BE2C (cell line): ENCODE data around the gene MRPL19.
"Not testable (repeated sequence)": the region's sequence is repeated elsewhere in the genome, so short reads cannot be mapped to it uniquely, and the experiment has no call there.

ENCODE experiments used
- DNase-seq: peaks from one replicate; pipeline ENCODE4 v3.0.0-alpha.2; 2020
- H3K27me3 ChIP-seq: fragments of 250-450 bp; sonication (Bioruptor Pico); 2 replicates; pipeline ENCODE4 v1.5.1; 2020; ENCODE audit warnings: mild to moderate bottlenecking
- H3K36me3 ChIP-seq: fragments of 250-450 bp; sonication (Bioruptor Pico); 2 replicates; pipeline ENCODE4 v1.5.1; 2020; ENCODE audit warnings: mild to moderate bottlenecking
- H3K4me1 ChIP-seq: fragments of 250-450 bp; sonication (Bioruptor Pico); 2 replicates; pipeline ENCODE4 v1.5.1; 2020
- H3K4me3 ChIP-seq: 2 replicates; pipeline ENCODE4 v1.5.1; 2011; ENCODE audit warnings: low read depth, low read length
- H3K9me3 ChIP-seq: fragments of 250-450 bp; sonication (Bioruptor Pico); 2 replicates; pipeline ENCODE4 v1.5.1; 2020
- TF ChIP-seq, protein P1 (sequence below): IDR thresholded peaks from 2 replicates; pipeline ENCODE4 v1.5.1; 2012; ENCODE audit warnings: mild to moderate bottlenecking, low read depth, low read length

The MRPL19 gene

DNA sequence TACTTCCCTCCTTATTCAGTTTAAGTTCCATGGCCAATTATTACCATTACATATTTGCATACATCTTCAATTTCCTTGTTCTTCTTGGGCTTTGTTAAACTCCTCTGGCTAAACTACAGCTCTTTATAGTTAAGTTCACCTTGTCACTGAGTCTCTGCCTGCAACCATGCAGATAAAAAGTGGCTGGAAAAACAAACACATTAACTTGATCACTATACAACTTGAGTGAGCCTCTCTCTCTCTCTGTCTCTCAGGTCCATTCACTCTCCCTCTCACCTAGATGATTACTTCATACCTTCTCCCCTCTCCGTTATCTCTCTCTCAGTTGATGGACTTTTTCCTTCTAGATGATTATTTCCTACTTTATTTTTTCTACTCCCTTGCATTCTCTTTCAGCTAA lies 33.8 kb downstream of the MRPL19 start:
- no peaks in the 10 kb centered on the region for H3K27me3 ChIP-seq
- no peaks in the 10 kb centered on the region for H3K4me1 ChIP-seq
- DNase-seq: no peak
- TF ChIP-seq, protein P1, sequence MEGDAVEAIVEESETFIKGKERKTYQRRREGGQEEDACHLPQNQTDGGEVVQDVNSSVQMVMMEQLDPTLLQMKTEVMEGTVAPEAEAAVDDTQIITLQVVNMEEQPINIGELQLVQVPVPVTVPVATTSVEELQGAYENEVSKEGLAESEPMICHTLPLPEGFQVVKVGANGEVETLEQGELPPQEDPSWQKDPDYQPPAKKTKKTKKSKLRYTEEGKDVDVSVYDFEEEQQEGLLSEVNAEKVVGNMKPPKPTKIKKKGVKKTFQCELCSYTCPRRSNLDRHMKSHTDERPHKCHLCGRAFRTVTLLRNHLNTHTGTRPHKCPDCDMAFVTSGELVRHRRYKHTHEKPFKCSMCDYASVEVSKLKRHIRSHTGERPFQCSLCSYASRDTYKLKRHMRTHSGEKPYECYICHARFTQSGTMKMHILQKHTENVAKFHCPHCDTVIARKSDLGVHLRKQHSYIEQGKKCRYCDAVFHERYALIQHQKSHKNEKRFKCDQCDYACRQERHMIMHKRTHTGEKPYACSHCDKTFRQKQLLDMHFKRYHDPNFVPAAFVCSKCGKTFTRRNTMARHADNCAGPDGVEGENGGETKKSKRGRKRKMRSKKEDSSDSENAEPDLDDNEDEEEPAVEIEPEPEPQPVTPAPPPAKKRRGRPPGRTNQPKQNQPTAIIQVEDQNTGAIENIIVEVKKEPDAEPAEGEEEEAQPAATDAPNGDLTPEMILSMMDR: no peak
- no peaks in the 10 kb centered on the region for H3K9me3 ChIP-seq
- no peak overlapping the region for H3K4me3 ChIP-seq
- H3K36me3 ChIP-seq: no peaks in the 10 kb centered on the region

DNA sequence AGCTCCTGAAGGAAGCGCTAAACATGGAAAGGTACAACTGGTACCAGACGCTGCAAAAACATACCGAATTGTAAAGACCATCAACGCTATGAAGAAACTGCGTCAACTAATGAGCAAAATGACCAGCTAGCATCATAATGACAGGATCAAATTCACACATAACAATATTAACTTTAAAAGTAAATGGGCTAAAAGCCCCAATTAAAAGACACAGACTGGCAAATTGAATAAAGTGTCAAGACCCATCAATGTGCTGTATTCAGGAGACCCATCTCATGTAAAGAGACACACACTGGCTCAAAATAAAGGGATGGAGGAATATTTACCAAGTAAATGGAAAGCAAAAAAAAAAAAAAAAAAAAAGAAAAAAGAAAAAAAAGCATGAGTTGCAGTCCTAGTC lies 36.8 kb downstream of the MRPL19 start:
- H3K36me3 ChIP-seq, DNase-seq, H3K27me3 ChIP-seq, H3K4me3 ChIP-seq, H3K9me3 ChIP-seq, H3K4me1 ChIP-seq: not testable (repeated sequence)

- TF ChIP-seq, protein P1: no peak
- no peak overlapping the region for H3K4me3 ChIP-seq
- H3K9me3 ChIP-seq: no peaks in the 10 kb centered on the region
- no peak for DNase-seq
- H3K27me3 ChIP-seq: no peaks in the 10 kb centered on the region
- no peaks in the 10 kb centered on the region for H3K4me1 ChIP-seq
- peaks cover 2% of the 10 kb centered on the region; the same call in 1 of the 2 replicates for H3K36me3 ChIP-seq
Measured at GRCh38 chr2:75688196-75688595, 41.6 kb downstream of the MRPL19 start.

DNA sequence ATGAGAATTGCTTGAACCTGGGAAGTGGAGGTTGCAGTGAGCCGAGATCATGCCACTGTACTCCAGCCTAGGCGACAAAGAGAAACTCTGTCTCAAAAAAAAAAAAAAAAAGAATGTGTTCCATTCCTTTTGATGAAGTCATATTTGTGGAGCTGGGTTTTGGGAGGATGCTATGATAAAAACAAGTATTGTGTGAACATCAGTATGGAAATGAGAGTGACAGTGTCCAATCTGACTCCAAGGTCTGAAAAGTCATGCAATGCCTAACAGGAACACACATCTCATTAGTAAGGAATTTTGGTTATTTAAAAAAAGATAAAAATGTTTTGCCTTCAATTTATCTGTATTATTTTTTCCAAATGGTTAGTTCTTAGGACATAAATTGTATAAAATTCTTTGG lies 52.3 kb downstream of the MRPL19 start:
- no peaks in the 10 kb centered on the region for H3K4me1 ChIP-seq
- H3K36me3 ChIP-seq: 0 out of 2 replicates have a peak, but pooled peaks cover 3% of the 10 kb centered on the region
- no peak for DNase-seq
- no peaks in the 10 kb centered on the region for H3K9me3 ChIP-seq
- TF ChIP-seq, protein P1: no peak
- no peak overlapping the region for H3K4me3 ChIP-seq
- H3K27me3 ChIP-seq: no peaks in the 10 kb centered on the region

DNA sequence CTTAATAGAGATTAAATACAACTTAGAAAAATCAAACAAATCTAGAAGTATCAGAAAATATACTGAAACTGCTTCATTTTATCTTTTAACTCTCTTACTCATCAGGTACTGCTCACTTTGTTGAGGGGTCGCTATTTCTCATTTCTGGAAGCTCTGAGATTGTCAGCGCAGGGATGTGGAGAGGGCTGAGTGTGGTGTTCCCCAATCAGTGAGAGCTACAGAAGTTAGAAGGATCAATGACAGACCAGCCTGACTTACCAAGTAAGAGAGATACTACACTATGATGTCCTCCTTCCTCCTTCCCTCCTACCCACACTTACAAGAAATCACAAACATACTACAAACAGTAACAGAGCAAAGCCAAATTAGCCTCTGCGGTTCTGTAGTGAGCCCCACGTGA lies 56.0 kb downstream of the MRPL19 start:
- no peaks in the 10 kb centered on the region for H3K4me1 ChIP-seq
- H3K9me3 ChIP-seq: no peaks in the 10 kb centered on the region
- no peaks in the 10 kb centered on the region for H3K27me3 ChIP-seq
- TF ChIP-seq, protein P1: no peak
- no peak overlapping the region for H3K4me3 ChIP-seq
- peaks cover 7% of the 10 kb centered on the region for H3K36me3 ChIP-seq
- no peak for DNase-seq

DNA sequence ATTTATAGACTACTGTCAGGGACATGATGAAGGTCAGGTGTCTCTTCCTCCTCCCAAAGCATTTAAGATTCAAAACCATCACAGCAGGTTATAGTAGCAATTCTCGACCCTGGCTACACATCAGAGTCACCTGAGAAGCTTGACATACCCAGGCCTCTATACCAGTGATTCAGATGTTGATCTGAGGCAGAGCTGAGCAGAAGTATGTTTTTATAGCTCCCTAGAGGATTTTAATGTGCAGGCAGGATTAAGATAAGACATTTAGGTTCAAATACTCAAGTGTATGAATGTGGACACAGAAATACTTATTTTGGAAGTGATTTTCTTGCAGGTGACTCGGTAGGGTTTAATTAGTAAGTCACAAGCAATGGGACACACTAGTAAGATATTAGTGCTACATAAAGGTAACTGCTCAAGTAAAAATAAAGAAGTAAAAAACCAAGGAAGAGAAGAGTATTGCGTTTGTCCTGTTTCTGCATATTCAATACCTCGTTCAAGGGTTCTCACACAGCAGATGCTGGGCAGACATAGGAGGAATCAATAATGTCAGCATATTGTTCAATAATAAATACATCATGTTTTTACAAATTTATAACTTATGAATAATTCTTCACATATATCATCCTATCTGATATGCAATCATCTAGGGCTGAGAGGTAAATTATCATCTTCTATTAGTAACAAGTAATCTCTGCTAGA lies 57.2 kb downstream of the MRPL19 start:
- Histone ChIP-seq H3K4me3 (no peak overlapping the region), H3K9me3 (no peaks in the 10 kb centered on the region), H3K27me3 (no peaks in the 10 kb centered on the region), H3K4me1 (no peaks in the 10 kb centered on the region), H3K36me3 (peaks cover 7% of the 10 kb centered on the region)
- no peak for DNase-seq
- TF ChIP-seq, protein P1: no peak

DNA sequence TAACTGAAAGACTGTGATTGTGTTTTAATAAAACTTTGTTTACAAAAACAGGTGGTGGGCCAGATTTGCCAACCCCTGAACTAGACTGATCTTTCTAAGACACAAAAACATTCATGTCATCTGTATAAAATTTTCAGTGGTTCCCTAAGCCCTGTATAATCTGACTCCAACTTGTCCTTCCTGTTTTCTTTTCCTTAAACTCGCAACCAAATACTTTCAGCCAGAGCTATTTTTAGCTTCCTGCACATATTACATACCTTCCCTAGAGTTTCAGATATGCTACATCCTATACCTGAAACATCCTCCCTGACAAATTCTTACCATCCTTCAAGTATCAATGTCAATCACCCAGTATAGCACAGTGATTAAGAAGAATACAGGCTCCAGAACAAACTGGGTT lies 59.3 kb downstream of the MRPL19 start:
- Histone ChIP-seq H3K9me3 (no peaks in the 10 kb centered on the region), H3K4me3 (no peak overlapping the region), H3K36me3 (peaks cover 7% of the 10 kb centered on the region), H3K27me3 (no peaks in the 10 kb centered on the region), H3K4me1 (no peaks in the 10 kb centered on the region)
- TF ChIP-seq, protein P1: no peak
- no peak for DNase-seq
